Activated CD4-positive, alpha-beta T cell treated with anti-CD3 and anti-CD28 coated beads for 24 hours (primary cell): Measurements from ENCODE around the gene RASEF.
"Not testable (repeated sequence)": the region's sequence is repeated elsewhere in the genome, so short reads cannot be mapped to it uniquely, and the experiment has no call there.

ENCODE experiments used
- DNase-seq, 2 donors: peaks; one replicate each; pipeline ENCODE4 v3.0.0-alpha.2; 2020; ENCODE audit warnings: low read depth in 2 of 2

RASEF gene

GRCh38 chr9:82970359-82970758, 92.6 kb downstream of the RASEF start:
- no peak for DNase-seq

- DNase-seq: no peak
Observed at GRCh38 chr9:82969291-82969690, 93.7 kb downstream of the RASEF start.

GRCh38 chr9:82968816-82969215, 94.1 kb downstream of the RASEF start:
- no peak for DNase-seq

GRCh38 chr9:82968388-82968787, 94.6 kb downstream of the RASEF start:
- no peak for DNase-seq

GRCh38 chr9:82961504-82962125, 101.3 kb downstream of the RASEF start:
- DNase-seq: peak; percentile 15 to 16

GRCh38 chr9:82957529-82958379, 105.2 kb downstream of the RASEF start:
- no peak for DNase-seq

- no peak for DNase-seq
Observed at GRCh38 chr9:82949203-82949602, 113.7 kb downstream of the RASEF start.

GRCh38 chr9:82940376-82940775, 122.6 kb downstream of the RASEF start:
- DNase-seq: no peak

GRCh38 chr9:82939451-82939850, 123.5 kb downstream of the RASEF start:
- no peak for DNase-seq

- no peak for DNase-seq
Observed at GRCh38 chr9:82938426-82939218, 124.3 kb downstream of the RASEF start.

- not testable (repeated sequence) for DNase-seq
Observed at GRCh38 chr9:82936561-82936960, 126.4 kb downstream of the RASEF start.

GRCh38 chr9:82934949-82935348, 128.0 kb downstream of the RASEF start:
- no peak for DNase-seq

GRCh38 chr9:82934025-82934424, 128.9 kb downstream of the RASEF start:
- DNase-seq: not testable (repeated sequence)

- no peak for DNase-seq
Observed at GRCh38 chr9:82930116-82930515, 132.8 kb downstream of the RASEF start.
